Upper lobe of left lung (tissue), 6 donors: ENCODE data around the gene ZCCHC24. TPM values are rescaled to one million over a fixed set of nuclear protein-coding genes. Genes with fewer than 3 reads are reported as not detected.
A peak's percentile ranks its signal among the peaks of the same experiment; 100 is the strongest.

ENCODE experiments used
- ATAC-seq, 2 donors: fragments of 200-7000 bp; cut with Tn5 transposase; one replicate each; pipeline ENCODE4 v1.9.1; 2022; ENCODE audit warnings: mild to moderate bottlenecking in 2 of 2, moderate library complexity in 2 of 2; ENCODE audit not compliant: low FRiP score in 2 of 2
- DNase-seq, 2 donors: peaks; one replicate each; pipeline ENCODE4 v3.0.0-alpha.2; 2019 to 2020
- H3K27ac ChIP-seq, 4 donors: fragments of 200-600 bp; sonication (generic); one replicate each; pipeline ENCODE4 v1.5.1; 2016 to 2019
- H3K27me3 ChIP-seq, 4 donors: fragments of 200-600 bp; sonication (generic); one replicate each; pipeline ENCODE4 v1.5.1; 2017 to 2019
- H3K36me3 ChIP-seq, 4 donors: fragments of 200-600 bp; sonication (generic); one replicate each; pipeline ENCODE4 v1.5.1; 2016 to 2019
- H3K4me1 ChIP-seq, 4 donors: fragments of 200-600 bp; sonication (generic); one replicate each; pipeline ENCODE4 v1.5.1; 2018 to 2019
- H3K4me3 ChIP-seq, 4 donors: fragments of 200-600 bp; sonication (generic); one replicate each; pipeline ENCODE4 v1.5.1; 2017 to 2019; ENCODE audit warnings: mild to moderate bottlenecking in 2 of 4, moderate library complexity in 1 of 4
- H3K9me3 ChIP-seq, 4 donors: fragments of 200-600 bp; sonication (generic); one replicate each; pipeline ENCODE4 v1.5.1; 2018 to 2019
- EP300 ChIP-seq, 4 donors: sonication (generic); formaldehyde crosslinking; IDR thresholded peaks; one replicate each; pipeline ENCODE4 v1.5.1; 2017; ENCODE audit warnings: antibody characterized with exemption in 4 of 4, control low read depth in 2 of 4
- POLR2A ChIP-seq, 4 donors: fragments of 450-650 bp; IDR thresholded peaks; one replicate each; pipeline ENCODE4 v1.5.1; 2016 to 2017; ENCODE audit warnings: antibody characterized with exemption in 4 of 4, mild to moderate bottlenecking in 2 of 4
- POLR2AphosphoS5 ChIP-seq, 2 donors: sonication (generic); formaldehyde crosslinking; IDR thresholded peaks; one replicate each; pipeline ENCODE4 v1.5.1; 2017; ENCODE audit warnings: antibody characterized with exemption in 2 of 2
- WGBS, 2 donors: methylation state at CpG; one replicate each; pipeline ENCODE4 v1.1.5; 2017 to 2018; 5-methylcytosine and 5-hydroxymethylcytosine counted together
- total RNA-seq, 6 donors: library from RNA; depleted of rRNA in 4 of 6; stranded (reverse); fragments of >200 nt in 4 of 6; gene quantifications; one replicate each; pipeline versions ENCODE4 v1.1.0 to v1.2.1, GENCODE V29; 2016 to 2021
- TF ChIP-seq, protein P1 (sequence below), 6 experiments: fragments of 450-650 bp in 4 of 6; fragments of 200-600 bp in 2 of 6; sonication (generic) in 2 of 6; IDR thresholded peaks; one replicate each; pipeline ENCODE4 v1.5.1; 2016 to 2019; ENCODE audit warnings: antibody characterized with exemption in 6 of 6
- donor health status: DM: no; HTN: no; CAD: no; lungs with moderate emphysema.
- donor health status: DM: no; HTN: yes; CAD: no; lungs with severe emphysema.

ZCCHC24 gene
- total RNA-seq, 6 donors from 2014 or later: 12.6 to 45.7 (median 21.0) TPM

DNA sequence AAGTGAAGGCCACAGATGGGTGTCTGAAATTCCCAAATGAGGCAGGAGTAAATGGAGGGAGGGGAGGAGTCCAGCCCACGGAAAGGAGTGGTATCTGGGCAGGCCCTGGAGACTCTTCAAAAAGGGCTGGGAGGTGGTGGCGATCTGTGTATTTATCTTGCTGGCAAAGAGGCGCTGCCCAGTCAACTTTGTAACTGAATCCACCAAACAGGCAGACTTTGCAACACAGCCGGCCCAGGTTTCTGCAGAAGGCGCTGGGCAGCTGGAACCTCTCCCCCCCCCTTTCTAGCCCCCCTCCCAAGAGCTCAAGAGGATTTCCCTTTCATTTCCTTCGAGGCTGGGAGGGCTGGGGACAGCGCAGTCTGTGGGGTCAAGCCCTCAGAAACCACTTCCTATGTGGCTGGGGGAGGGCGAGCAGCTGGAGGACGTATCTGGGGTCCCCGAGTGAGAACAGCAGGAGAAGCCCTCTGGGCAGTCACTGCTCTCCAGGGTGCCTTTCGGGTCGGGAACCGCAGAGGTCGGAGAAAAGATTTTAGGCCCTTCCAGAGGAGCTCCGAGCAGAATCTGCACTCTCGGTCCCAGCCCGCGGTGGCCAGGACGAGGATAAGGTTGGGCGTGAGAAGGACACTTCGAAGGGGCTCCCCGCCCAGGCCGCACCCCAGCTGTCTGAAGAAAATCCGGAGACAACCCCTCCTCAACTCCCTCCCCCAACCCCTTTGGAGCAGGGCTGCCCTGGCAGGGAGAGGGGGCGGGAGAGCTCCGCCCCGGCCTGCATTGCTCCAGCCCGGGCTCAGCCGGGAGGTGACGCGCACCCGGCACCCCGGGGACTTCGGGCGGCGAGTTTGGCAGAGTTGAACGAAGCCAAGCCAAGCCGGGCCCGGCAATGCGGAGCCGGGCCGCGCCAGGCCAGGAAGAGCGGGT is 965 bp downstream of the ZCCHC24 start:
- H3K4me3 ChIP-seq: peak overlapping the region; percentile 78 to 96 (median 83)
- H3K27ac ChIP-seq: peak overlapping the region; percentile 88 to 95 (median 90)
- WGBS, 2 donors: 0% methylated on average over 3 to 29 of the region's 44 CpGs
- H3K36me3 ChIP-seq: no peaks in the 10 kb centered on the region
- H3K9me3 ChIP-seq: no peaks in the 10 kb centered on the region
- peak; percentile 56 to 74 for ATAC-seq
- DNase-seq: peak; percentile 68 to 92
- H3K27me3 ChIP-seq: no peaks in the 10 kb centered on the region
- peaks cover 21 to 57% (median 33%) of the 10 kb centered on the region in 4 donors for H3K4me1 ChIP-seq
- TF ChIP-seq POLR2AphosphoS5 (IDR thresholded peaks at IDR 0.05): peak in 1 of 2 donors; percentile 12
- no peak for TF ChIP-seq EP300 (IDR thresholded peaks at IDR 0.05)

- TF ChIP-seq POLR2A (IDR thresholded peaks at IDR 0.05) (no peak), EP300 (IDR thresholded peaks at IDR 0.05) (no peak), POLR2AphosphoS5 (IDR thresholded peaks at IDR 0.05) (no peak)
- TF ChIP-seq, protein P1, sequence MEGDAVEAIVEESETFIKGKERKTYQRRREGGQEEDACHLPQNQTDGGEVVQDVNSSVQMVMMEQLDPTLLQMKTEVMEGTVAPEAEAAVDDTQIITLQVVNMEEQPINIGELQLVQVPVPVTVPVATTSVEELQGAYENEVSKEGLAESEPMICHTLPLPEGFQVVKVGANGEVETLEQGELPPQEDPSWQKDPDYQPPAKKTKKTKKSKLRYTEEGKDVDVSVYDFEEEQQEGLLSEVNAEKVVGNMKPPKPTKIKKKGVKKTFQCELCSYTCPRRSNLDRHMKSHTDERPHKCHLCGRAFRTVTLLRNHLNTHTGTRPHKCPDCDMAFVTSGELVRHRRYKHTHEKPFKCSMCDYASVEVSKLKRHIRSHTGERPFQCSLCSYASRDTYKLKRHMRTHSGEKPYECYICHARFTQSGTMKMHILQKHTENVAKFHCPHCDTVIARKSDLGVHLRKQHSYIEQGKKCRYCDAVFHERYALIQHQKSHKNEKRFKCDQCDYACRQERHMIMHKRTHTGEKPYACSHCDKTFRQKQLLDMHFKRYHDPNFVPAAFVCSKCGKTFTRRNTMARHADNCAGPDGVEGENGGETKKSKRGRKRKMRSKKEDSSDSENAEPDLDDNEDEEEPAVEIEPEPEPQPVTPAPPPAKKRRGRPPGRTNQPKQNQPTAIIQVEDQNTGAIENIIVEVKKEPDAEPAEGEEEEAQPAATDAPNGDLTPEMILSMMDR (IDR thresholded peaks at IDR 0.05): no peak
- H3K4me3 ChIP-seq: peak overlapping the region in 3 of 4 donors; percentile 78 to 96 (median 84)
- peaks cover 27 to 60% (median 37%) of the 10 kb centered on the region in 4 donors for H3K4me1 ChIP-seq
- H3K9me3 ChIP-seq: no peaks in the 10 kb centered on the region
- DNase-seq (no peak), ATAC-seq (no peak)
- 19 to 32% methylated on average over 11 of the region's 11 CpGs for WGBS, 2 donors
- H3K36me3 ChIP-seq: no peaks in the 10 kb centered on the region
- no peaks in the 10 kb centered on the region for H3K27me3 ChIP-seq
- peak overlapping the region; percentile 88 to 95 (median 90) for H3K27ac ChIP-seq
Measured at GRCh38 chr10:79443338-79444198, 1.9 kb downstream of the ZCCHC24 start.

DNA sequence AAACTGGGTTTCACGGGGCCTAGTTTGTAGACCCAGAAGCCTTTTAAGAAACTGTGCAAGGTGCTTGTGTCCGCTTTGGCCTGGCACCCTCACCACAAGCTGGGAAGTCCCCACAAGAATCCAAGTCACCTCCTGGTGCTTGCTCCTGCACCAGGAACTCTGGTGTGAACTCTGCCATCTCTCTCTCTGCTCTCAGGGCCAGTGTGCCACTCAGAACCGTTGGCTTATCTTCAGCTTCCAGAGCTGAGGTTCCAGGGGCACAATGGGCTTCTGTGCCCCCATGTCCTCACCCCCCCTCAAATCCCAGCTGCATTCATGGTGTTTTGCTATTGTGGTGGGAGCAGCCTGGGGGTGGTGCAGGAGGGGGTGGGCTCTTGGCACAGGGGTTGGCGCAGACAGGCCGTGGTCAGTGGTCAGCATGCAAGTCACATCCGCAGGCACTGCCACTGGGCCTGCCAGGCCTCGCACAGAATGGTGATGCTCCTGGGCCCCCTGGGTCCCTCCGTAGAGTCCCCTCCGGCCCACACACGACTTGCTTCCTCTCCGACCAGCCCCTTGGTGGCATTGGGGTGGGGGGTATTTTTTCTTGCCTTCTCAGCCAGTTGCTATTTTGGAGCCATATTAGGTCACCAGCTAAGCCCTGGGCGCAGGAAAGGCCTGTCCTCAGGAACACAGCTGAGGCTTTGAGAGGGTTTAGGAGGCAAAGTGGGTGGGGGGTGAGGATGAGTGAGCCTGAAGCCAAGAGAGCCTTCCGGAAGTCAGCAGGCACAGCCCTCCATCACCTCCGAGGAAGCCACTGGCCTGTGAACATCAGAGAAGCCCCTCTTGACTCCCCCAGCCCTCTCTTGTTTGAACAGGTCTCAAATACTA is 3.0 kb downstream of the ZCCHC24 start:
- peak overlapping the region in 2 of 4 donors; percentile 78 to 84 for H3K4me3 ChIP-seq
- no peak for TF ChIP-seq EP300 (IDR thresholded peaks at IDR 0.05)
- ATAC-seq (no peak), DNase-seq (no peak)
- WGBS, 2 donors: 83 to 90% methylated on average over 4 to 13 of the region's 14 CpGs
- peak overlapping the region in 3 of 4 donors; percentile 63 to 95 (median 88) for H3K27ac ChIP-seq
- H3K36me3 ChIP-seq: peaks cover 0 to under 1% (median 0%) of the 10 kb centered on the region in 4 donors
- H3K4me1 ChIP-seq: peaks cover 30 to 71% (median 44%) of the 10 kb centered on the region in 4 donors
- H3K27me3 ChIP-seq: no peaks in the 10 kb centered on the region
- H3K9me3 ChIP-seq: no peaks in the 10 kb centered on the region

DNA sequence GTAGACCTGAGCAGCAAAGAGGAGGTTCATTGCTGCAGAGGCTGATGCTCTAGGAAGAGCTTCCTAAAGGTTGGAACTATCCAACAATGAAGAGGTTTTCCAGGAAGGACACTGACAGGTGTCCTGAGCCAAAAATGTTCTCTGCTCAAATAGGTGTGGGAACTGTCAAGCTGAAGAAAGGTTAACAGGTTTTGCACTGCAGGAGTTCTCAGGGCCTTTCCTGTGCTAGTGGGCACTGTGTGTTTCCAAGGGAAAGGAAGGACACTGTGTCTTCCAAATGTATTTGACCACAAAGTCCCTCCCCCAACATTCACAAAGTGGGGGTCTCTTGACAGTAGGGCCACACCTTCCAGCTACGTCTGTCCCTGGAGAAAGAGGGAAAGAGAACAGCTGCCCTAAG is 4.0 kb downstream of the ZCCHC24 start:
- H3K27ac ChIP-seq: peak overlapping the region in 2 of 4 donors; percentile 26 to 63
- H3K36me3 ChIP-seq: peaks cover 0 to 4% (median 0%) of the 10 kb centered on the region in 4 donors
- TF ChIP-seq, protein P1 (IDR thresholded peaks at IDR 0.05): no peak
- no peak for ATAC-seq
- H3K4me1 ChIP-seq: peaks cover 26 to 66% (median 47%) of the 10 kb centered on the region in 4 donors
- 56 to 88% methylated on average over 1 of the region's 1 CpG for WGBS, 2 donors
- H3K27me3 ChIP-seq: no peaks in the 10 kb centered on the region
- DNase-seq: no peak
- no peaks in the 10 kb centered on the region for H3K9me3 ChIP-seq
- no peak overlapping the region for H3K4me3 ChIP-seq

GRCh38 chr10:79440281-79440680 is 5.1 kb downstream of the ZCCHC24 start:
- H3K27ac ChIP-seq: peak overlapping the region in 2 of 4 donors; percentile 4 to 21
- H3K4me1 ChIP-seq: peaks cover 38 to 71% (median 56%) of the 10 kb centered on the region in 4 donors
- H3K36me3 ChIP-seq: peaks cover 0 to 5% (median 0%) of the 10 kb centered on the region in 4 donors
- H3K27me3 ChIP-seq: no peaks in the 10 kb centered on the region
- no peaks in the 10 kb centered on the region for H3K9me3 ChIP-seq
- DNase-seq (no peak), ATAC-seq (no peak)
- 89 to 92% methylated on average over 5 to 6 of the region's 6 CpGs for WGBS, 2 donors
- H3K4me3 ChIP-seq: no peak overlapping the region
- no peak for TF ChIP-seq POLR2AphosphoS5 (IDR thresholded peaks at IDR 0.05)
- TF ChIP-seq POLR2A (IDR thresholded peaks at IDR 0.05): no peak
- TF ChIP-seq, protein P1 (IDR thresholded peaks at IDR 0.05): no peak
- TF ChIP-seq EP300 (IDR thresholded peaks at IDR 0.05): no peak
